ENCODE measurements around the gene SLC37A2. TPM values are rescaled to one million over a fixed set of nuclear protein-coding genes. Genes with fewer than 3 reads are reported as not detected.

The SLC37A2 gene
- total RNA-seq, 2 experiments from 2014 or later, result 0.70 to 0.74 TPM

GRCh38 chr11:125063429-125064043 is 431 bp downstream of the SLC37A2 start:
- peaks cover 39% of the 10 kb centered on the region for H3K27me3 Mint-ChIP-seq
- intact Hi-C loops (cut with micrococcal nuclease), result no loop called here
- ATAC-seq (no peak), DNase-seq (no peak)
- H3K9me3 Mint-ChIP-seq, result no peaks in the 10 kb centered on the region
- H3K4me1 Mint-ChIP-seq (ENCODE audit: low read depth), result peaks cover 6% of the 10 kb centered on the region
- no peak for TF ChIP-seq CTCF (IDR thresholded peaks at IDR 0.05)
- peak overlapping the region; percentile 70 for H3K4me3 Mint-ChIP-seq
- CTCF ChIA-PET, result interaction anchor here (1.0 to 1.3 kb wide), 3 partner anchors 60 to 79 kb away, joined by 3 read pairs; no protein-coding TSS in a partner anchor
- H3K36me3 Mint-ChIP-seq (ENCODE audit: low read depth), result no peaks in the 10 kb centered on the region
- no peak overlapping the region for H3K27ac Mint-ChIP-seq
- POLR2A ChIA-PET, result no interaction called here

GRCh38 chr11:125064070-125064469 is 965 bp downstream of the SLC37A2 start:
- no peak for DNase-seq
- intact Hi-C loops (cut with micrococcal nuclease), result no loop called here
- no peak overlapping the region for H3K27ac Mint-ChIP-seq
- ChIA-PET CTCF (interaction anchor here (1.0 to 1.3 kb wide), 3 partner anchors 60 to 78 kb away, joined by 3 read pairs; no protein-coding TSS in a partner anchor), POLR2A (no interaction called here)
- no peak for ATAC-seq
- no peaks in the 10 kb centered on the region for H3K9me3 Mint-ChIP-seq
- TF ChIP-seq CTCF (IDR thresholded peaks at IDR 0.05), result no peak
- H3K27me3 Mint-ChIP-seq, result peaks cover 39% of the 10 kb centered on the region
- H3K4me1 Mint-ChIP-seq (ENCODE audit: low read depth), result peaks cover 6% of the 10 kb centered on the region
- no peaks in the 10 kb centered on the region for H3K36me3 Mint-ChIP-seq (ENCODE audit: low read depth)
- H3K4me3 Mint-ChIP-seq, result no peak overlapping the region

GRCh38 chr11:125068368-125068767 is 5.3 kb downstream of the SLC37A2 start:
- DNase-seq, result no peak
- Mint-ChIP-seq H3K27ac (no peak overlapping the region), H3K4me1 (ENCODE audit: low read depth) (peaks cover 17% of the 10 kb centered on the region), H3K9me3 (no peaks in the 10 kb centered on the region), H3K27me3 (peaks cover 25% of the 10 kb centered on the region), H3K36me3 (ENCODE audit: low read depth) (no peaks in the 10 kb centered on the region), H3K4me3 (no peak overlapping the region)
- CTCF ChIA-PET, result no interaction called here
- ATAC-seq, result no peak
- POLR2A ChIA-PET, result no interaction called here
- intact Hi-C loops (cut with micrococcal nuclease), result no loop called here
- no peak for TF ChIP-seq CTCF (IDR thresholded peaks at IDR 0.05)

GRCh38 chr11:125069008-125069407 is 5.9 kb downstream of the SLC37A2 start:
- intact Hi-C loops (cut with micrococcal nuclease), result no loop called here
- Mint-ChIP-seq H3K27ac (no peak overlapping the region), H3K36me3 (ENCODE audit: low read depth) (no peaks in the 10 kb centered on the region), H3K4me1 (ENCODE audit: low read depth) (peaks cover 17% of the 10 kb centered on the region), H3K4me3 (no peak overlapping the region), H3K9me3 (no peaks in the 10 kb centered on the region), H3K27me3 (peaks cover 20% of the 10 kb centered on the region)
- ChIA-PET POLR2A (no interaction called here), CTCF (no interaction called here)
- DNase-seq (no peak), ATAC-seq (no peak)
- TF ChIP-seq CTCF (IDR thresholded peaks at IDR 0.05), result no peak

GRCh38 chr11:125069796-125070195 is 6.7 kb downstream of the SLC37A2 start:
- no peak for DNase-seq
- Mint-ChIP-seq H3K4me3 (no peak overlapping the region), H3K9me3 (no peaks in the 10 kb centered on the region), H3K4me1 (ENCODE audit: low read depth) (peaks cover 17% of the 10 kb centered on the region), H3K27me3 (peaks cover 14% of the 10 kb centered on the region), H3K27ac (no peak overlapping the region), H3K36me3 (ENCODE audit: low read depth) (no peaks in the 10 kb centered on the region)
- no peak for TF ChIP-seq CTCF (IDR thresholded peaks at IDR 0.05)
- no peak for ATAC-seq
- CTCF ChIA-PET, result no interaction called here
- POLR2A ChIA-PET, result interaction anchor here (0.6 kb wide), 1 partner anchor 1709 kb away, joined by 3 read pairs; no protein-coding TSS in a partner anchor
- intact Hi-C loops (cut with micrococcal nuclease), result no loop called here

Measured in activated CD8-positive, alpha-beta T cell treated with anti-CD3 and anti-CD28 coated beads for 36 hours (primary cell).